ENCODE data around the gene DYRK1A. TPM values are rescaled to one million over a fixed set of nuclear protein-coding genes. Genes with fewer than 3 reads are reported as not detected.

The DYRK1A gene
- total RNA-seq, 1 donor from 2014 or later = 108 TPM

- H3K4me3 ChIP-seq = no peak overlapping the region
- H3F3A ChIP-seq (ENCODE audit: low read depth) = peaks cover 5% of the 10 kb centered on the region
- H3K27ac ChIP-seq = no peak overlapping the region
- no peak overlapping the region for H3K9ac ChIP-seq
- H3K4me3 Mint-ChIP-seq = no peak overlapping the region
- no peaks in the 10 kb centered on the region for H3K9me3 ChIP-seq (ENCODE audit: low read depth)
- H3K27me3 ChIP-seq = no peaks in the 10 kb centered on the region
- peaks cover 18% of the 10 kb centered on the region for H3K4me1 Mint-ChIP-seq
- no peaks in the 10 kb centered on the region for H3K36me3 ChIP-seq
- peaks cover 6% of the 10 kb centered on the region for H3K27me3 Mint-ChIP-seq (ENCODE audit: insufficient read depth, low read depth)
- DNase-seq (ENCODE audit: low spot score) = no peak
- H3K79me2 ChIP-seq (ENCODE audit: low read depth) = no peaks in the 10 kb centered on the region
- no peak overlapping the region for H2AFZ ChIP-seq (replicated peaks)
- no peak overlapping the region for H3K27ac Mint-ChIP-seq
- H3K4me1 ChIP-seq = peaks cover 5% of the 10 kb centered on the region
- no peaks in the 10 kb centered on the region for H3K36me3 Mint-ChIP-seq
- TF ChIP-seq EZH2 (IDR thresholded peaks at IDR 0.05) (no peak), EZH2phosphoT487 (IDR thresholded peaks at IDR 0.05) (no peak)
- TF ChIP-seq, protein P1, sequence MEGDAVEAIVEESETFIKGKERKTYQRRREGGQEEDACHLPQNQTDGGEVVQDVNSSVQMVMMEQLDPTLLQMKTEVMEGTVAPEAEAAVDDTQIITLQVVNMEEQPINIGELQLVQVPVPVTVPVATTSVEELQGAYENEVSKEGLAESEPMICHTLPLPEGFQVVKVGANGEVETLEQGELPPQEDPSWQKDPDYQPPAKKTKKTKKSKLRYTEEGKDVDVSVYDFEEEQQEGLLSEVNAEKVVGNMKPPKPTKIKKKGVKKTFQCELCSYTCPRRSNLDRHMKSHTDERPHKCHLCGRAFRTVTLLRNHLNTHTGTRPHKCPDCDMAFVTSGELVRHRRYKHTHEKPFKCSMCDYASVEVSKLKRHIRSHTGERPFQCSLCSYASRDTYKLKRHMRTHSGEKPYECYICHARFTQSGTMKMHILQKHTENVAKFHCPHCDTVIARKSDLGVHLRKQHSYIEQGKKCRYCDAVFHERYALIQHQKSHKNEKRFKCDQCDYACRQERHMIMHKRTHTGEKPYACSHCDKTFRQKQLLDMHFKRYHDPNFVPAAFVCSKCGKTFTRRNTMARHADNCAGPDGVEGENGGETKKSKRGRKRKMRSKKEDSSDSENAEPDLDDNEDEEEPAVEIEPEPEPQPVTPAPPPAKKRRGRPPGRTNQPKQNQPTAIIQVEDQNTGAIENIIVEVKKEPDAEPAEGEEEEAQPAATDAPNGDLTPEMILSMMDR (IDR thresholded peaks at IDR 0.05) = no peak
- H3K4me2 ChIP-seq = no peak overlapping the region
- H4K20me1 ChIP-seq (ENCODE audit: low read depth) = no peaks in the 10 kb centered on the region
- H3K9me3 Mint-ChIP-seq = no peaks in the 10 kb centered on the region
Measured at GRCh38 chr21:37566790-37567615, 200.4 kb downstream of the DYRK1A start.

- no peak for DNase-seq (ENCODE audit: low spot score)
- H3K27me3 Mint-ChIP-seq (ENCODE audit: insufficient read depth, low read depth) = peaks cover 8% of the 10 kb centered on the region
- Histone ChIP-seq H3K4me3 (no peak overlapping the region), H4K20me1 (ENCODE audit: low read depth) (no peaks in the 10 kb centered on the region), H3K4me1 (peaks cover 5% of the 10 kb centered on the region), H3K9me3 (ENCODE audit: low read depth) (no peaks in the 10 kb centered on the region), H3F3A (ENCODE audit: low read depth) (peaks cover 5% of the 10 kb centered on the region), H2AFZ (replicated peaks) (no peak overlapping the region), H3K36me3 (no peaks in the 10 kb centered on the region), H3K79me2 (ENCODE audit: low read depth) (no peaks in the 10 kb centered on the region), H3K9ac (no peak overlapping the region), H3K27me3 (no peaks in the 10 kb centered on the region), H3K4me2 (no peak overlapping the region), H3K27ac (no peak overlapping the region)
- no peaks in the 10 kb centered on the region for H3K36me3 Mint-ChIP-seq
- H3K4me3 Mint-ChIP-seq = no peak overlapping the region
- peaks cover 18% of the 10 kb centered on the region for H3K4me1 Mint-ChIP-seq
- H3K9me3 Mint-ChIP-seq = peaks cover 2% of the 10 kb centered on the region
- no peak overlapping the region for H3K27ac Mint-ChIP-seq
- TF ChIP-seq EZH2phosphoT487 (IDR thresholded peaks at IDR 0.05) (no peak), EZH2 (IDR thresholded peaks at IDR 0.05) (no peak)
- TF ChIP-seq, protein P1 (IDR thresholded peaks at IDR 0.05) = no peak
Measured at GRCh38 chr21:37568415-37568814, 201.8 kb downstream of the DYRK1A start.

GRCh38 chr21:37568916-37569315 lies 202.3 kb downstream of the DYRK1A start:
- no peak overlapping the region for H3K4me2 ChIP-seq
- H3K4me3 Mint-ChIP-seq = no peak overlapping the region

More at GRCh38 chr21:37568916-37569315, 202.3 kb downstream of the DYRK1A start:
- Mint-ChIP-seq H3K9me3 (peaks cover 2% of the 10 kb centered on the region), H3K36me3 (no peaks in the 10 kb centered on the region), H3K27me3 (ENCODE audit: insufficient read depth, low read depth) (peaks cover 11% of the 10 kb centered on the region), H3K27ac (no peak overlapping the region), H3K4me1 (peaks cover 18% of the 10 kb centered on the region)
- Histone ChIP-seq H2AFZ (replicated peaks) (no peak overlapping the region), H3K4me1 (peaks cover 5% of the 10 kb centered on the region), H3K79me2 (ENCODE audit: low read depth) (no peaks in the 10 kb centered on the region), H3K9ac (no peak overlapping the region), H3K4me3 (no peak overlapping the region), H3F3A (ENCODE audit: low read depth) (peaks cover 5% of the 10 kb centered on the region), H3K36me3 (no peaks in the 10 kb centered on the region), H3K27ac (no peak overlapping the region), H3K9me3 (ENCODE audit: low read depth) (no peaks in the 10 kb centered on the region), H4K20me1 (ENCODE audit: low read depth) (no peaks in the 10 kb centered on the region), H3K27me3 (no peaks in the 10 kb centered on the region)
- no peak for DNase-seq (ENCODE audit: low spot score)
- no peak for TF ChIP-seq EZH2phosphoT487 (IDR thresholded peaks at IDR 0.05)
- TF ChIP-seq EZH2 (IDR thresholded peaks at IDR 0.05) = no peak
- TF ChIP-seq, protein P1 (IDR thresholded peaks at IDR 0.05) = no peak

All from neural progenitor cell (in vitro differentiated cells).